ENCODE data around the gene LONP2.
"Not testable (repeated sequence)": the region's sequence is repeated elsewhere in the genome, so short reads cannot be mapped to it uniquely, and the experiment has no call there.

LONP2 gene

DNA sequence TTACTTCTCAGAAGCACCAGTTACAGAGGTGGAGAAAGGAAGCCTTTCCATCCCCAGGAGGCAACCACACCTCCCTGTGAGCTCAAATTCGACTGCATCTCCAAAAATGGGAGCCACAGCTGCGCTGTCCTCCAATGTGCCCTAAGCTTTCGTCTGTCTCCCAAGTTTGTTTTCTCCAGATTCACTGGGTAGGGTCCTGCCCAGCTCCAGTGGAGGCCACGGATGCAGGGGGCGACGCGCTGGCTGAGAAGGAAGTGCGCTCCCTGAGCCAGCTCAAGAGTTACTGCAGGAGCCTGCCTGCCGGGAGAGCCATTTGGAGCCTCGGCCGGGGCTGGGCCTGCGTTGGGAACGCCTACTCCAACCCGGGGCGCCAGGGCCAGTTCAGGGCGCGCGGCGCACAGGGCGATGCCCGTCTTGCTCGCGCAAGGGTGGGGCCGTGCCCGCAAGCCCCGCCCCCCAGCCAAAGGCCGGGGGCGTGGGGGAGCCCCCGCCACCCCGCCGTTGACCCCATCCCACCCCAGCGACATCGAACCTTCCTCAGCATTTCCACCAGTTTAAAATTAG lies 121.6 kb downstream of the LONP2 start:
- peak overlapping the region; percentile 73 for H3K4me3 ChIP-seq (ENCODE audit: low read length)
- DNase-seq (ENCODE audit: low read depth) = peak; percentile 87
- TF ChIP-seq, protein P1, sequence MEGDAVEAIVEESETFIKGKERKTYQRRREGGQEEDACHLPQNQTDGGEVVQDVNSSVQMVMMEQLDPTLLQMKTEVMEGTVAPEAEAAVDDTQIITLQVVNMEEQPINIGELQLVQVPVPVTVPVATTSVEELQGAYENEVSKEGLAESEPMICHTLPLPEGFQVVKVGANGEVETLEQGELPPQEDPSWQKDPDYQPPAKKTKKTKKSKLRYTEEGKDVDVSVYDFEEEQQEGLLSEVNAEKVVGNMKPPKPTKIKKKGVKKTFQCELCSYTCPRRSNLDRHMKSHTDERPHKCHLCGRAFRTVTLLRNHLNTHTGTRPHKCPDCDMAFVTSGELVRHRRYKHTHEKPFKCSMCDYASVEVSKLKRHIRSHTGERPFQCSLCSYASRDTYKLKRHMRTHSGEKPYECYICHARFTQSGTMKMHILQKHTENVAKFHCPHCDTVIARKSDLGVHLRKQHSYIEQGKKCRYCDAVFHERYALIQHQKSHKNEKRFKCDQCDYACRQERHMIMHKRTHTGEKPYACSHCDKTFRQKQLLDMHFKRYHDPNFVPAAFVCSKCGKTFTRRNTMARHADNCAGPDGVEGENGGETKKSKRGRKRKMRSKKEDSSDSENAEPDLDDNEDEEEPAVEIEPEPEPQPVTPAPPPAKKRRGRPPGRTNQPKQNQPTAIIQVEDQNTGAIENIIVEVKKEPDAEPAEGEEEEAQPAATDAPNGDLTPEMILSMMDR (conservative IDR thresholded peaks at IDR 0.05; ENCODE audit: low read length) = peak; percentile 14; the same call in 1 of the 2 replicates

DNA sequence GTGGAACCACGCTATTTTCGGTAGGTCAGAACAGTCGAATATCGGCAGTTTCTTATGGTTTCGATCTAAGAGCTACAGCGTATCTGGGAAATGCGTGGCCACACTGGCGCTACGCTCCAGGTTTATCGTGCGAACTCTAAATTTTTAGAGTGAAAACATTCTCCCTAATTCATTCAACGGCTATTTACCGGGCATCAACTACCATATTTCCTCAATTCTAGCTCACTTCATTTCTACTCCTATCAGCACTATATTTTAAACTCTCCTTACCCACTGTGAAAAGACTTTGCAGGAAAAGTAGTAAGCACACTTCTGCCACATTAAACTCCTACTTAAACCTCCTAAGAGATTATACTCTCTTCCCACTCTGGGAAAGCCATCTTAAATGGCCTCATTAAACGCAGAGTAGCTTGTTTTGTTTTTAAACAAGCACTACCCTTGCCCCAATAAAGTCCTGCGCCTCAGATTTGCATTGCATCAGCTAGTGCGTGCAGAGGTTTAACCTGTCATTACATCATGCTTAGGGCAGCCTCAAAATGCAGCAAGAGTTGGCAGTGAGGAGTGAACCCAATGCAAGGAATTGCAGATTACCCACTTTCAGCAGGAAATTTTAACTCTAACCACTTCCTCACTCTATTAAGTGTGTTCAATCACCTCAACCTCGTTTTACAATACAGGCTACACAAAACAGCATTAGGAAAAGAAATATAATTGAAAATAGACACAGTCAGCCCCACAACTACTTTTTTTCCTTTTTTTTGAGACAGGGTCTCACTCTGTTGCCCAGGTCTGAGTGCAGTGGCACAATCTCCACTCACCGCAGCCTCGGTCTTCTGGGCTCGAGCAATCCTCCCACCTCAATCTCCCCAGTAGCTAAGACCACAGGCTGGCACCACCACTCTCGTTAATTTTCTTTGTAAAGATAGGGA lies 122.3 kb downstream of the LONP2 start:
- peak; percentile 94 for DNase-seq (ENCODE audit: low read depth)
- TF ChIP-seq, protein P1 (conservative IDR thresholded peaks at IDR 0.05; ENCODE audit: low read length) = no peak
- H3K4me3 ChIP-seq (ENCODE audit: low read length) = peak overlapping the region; percentile 73

DNA sequence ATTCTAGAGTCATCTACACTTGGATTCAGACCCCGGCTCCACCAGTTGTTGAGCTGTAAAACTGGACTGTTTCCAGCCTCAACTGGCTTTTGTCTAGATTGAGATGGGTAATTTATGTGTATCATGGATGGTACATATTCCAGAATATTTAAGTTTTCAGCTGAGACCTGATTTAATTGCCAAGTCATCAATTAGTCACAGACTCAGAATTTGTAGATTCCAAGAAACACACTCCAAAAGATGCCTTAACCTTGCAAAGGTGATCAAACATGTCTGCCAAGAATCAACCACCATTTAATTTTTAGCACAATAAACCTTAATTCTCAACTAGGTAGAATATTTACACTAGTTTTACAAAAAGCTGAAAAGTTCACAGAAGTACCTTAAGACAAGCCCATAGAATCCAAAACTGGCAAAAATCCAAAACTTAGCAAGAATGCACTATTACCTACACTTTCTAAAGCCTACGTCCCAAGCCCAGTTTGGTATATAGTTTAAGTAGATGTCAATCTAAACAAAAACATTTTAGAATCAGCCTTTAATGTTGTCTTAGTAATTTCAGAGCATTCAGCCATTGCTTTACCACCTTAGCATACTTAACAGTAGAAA lies 123.4 kb downstream of the LONP2 start:
- no peak overlapping the region for H3K4me3 ChIP-seq (ENCODE audit: low read length)
- TF ChIP-seq, protein P1 (conservative IDR thresholded peaks at IDR 0.05; ENCODE audit: low read length) = no peak

DNA sequence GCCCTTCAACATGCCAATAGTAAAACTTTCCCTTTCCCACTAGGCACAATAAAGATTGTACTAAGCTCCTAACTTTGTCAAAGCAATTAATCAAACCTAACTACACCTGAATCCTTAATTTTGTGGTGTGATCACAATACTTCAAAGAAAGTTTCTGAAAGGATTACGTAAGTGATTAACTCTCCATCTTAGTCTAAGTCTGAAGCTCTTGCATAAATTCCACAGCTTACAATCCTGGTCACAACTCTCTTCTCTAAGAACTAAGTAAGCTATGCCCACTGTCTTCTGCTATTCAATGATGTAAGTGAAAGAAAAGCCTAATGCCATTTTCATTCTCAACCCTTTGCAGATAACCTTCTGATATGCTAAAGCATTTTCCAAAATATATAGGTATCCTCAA lies 125.7 kb downstream of the LONP2 start:
- no peak for DNase-seq (ENCODE audit: low read depth)
- TF ChIP-seq, protein P1 (conservative IDR thresholded peaks at IDR 0.05; ENCODE audit: low read length) = no peak
- no peak overlapping the region for H3K4me3 ChIP-seq (ENCODE audit: low read length)

More for the DNA sequence above, 123.4 kb downstream of the LONP2 start:
- DNase-seq (ENCODE audit: low read depth) = no peak

DNA sequence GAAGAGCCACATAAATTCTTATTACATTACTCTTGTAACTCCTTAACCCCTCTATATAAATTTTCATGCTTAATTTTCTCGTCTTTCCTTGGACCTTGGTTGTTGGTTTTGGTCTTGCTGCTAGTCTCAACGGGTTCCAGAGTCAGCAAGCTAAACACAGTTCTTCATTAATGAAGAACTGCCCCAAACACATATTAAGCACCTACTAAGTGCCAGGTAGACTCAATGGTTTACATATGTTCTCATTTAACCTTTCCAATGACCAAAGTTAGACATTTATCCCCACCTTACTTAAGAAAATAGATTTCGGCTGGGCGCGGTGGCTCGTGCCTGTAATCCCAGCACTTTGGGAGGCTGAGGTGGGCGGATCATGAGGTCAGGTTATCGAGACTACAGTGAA lies 126.1 kb downstream of the LONP2 start:
- no peak for DNase-seq (ENCODE audit: low read depth)
- TF ChIP-seq, protein P1 (conservative IDR thresholded peaks at IDR 0.05; ENCODE audit: low read length) = no peak
- H3K4me3 ChIP-seq (ENCODE audit: low read length) = no peak overlapping the region

DNA sequence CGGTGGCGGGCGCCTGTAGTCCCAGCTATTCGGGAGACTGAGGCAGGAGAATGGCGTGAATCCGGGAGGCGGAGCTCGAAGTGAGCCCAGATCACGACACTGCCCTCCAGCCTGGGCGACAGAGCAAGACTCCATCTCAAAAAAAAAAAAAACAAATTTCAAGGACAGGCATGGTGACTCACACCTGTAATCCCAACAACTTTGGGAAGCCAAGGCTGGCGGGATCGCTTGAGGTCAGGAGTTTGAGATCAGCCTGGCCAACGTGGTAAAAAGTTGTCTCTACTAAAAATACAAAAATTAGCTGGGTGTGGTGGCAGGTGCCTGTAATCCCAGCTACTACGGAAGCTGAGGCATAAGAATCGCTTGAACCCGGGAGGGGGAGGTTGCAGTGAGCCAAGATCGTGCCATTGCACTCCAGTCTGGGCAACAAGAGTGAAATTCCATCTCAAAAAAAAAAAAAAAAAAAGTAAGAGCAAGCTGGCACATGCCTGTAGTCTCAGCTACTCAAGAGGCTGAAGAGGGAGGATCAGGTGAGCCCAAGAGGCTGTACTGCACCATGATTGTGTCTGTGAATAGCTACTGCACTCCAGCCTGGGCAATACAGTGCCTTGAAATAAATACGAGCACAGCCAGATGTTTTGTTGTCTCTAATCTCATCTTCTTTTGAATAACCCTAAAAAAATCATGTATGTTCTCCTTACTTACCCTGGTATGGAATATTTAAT lies 126.7 kb downstream of the LONP2 start:
- not testable (repeated sequence) for DNase-seq (ENCODE audit: low read depth); H3K4me3 ChIP-seq (ENCODE audit: low read length)

DNA sequence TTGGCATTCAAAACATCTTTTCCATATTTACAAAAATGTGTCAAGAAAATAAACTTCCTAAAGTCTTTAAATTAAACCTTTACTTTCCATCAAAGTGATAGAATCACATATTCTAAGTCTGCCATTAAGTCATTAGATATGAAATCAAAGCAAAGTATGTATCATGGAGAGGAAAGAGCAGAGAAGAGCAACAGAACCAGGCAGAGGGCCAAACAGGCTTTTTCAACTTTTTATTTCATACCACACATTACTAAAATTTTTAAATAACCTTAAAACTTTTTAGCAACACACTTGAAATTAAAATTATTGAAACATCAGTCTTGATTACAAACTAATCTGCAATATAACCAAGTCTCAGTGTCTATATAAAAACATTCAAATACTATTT lies 127.3 kb downstream of the LONP2 start:
- H3K4me3 ChIP-seq (ENCODE audit: low read length) = no peak overlapping the region
- TF ChIP-seq, protein P1 (conservative IDR thresholded peaks at IDR 0.05; ENCODE audit: low read length) = no peak
- peak; percentile 35 for DNase-seq (ENCODE audit: low read depth)

Measured in AG10803 (cell line).